Spleen (tissue), 11 donors: Measurements from ENCODE around the gene VSIG8. TPM values are rescaled to one million over a fixed set of nuclear protein-coding genes. Genes with fewer than 3 reads are reported as not detected.
A peak's percentile ranks its signal among the peaks of the same experiment; 100 is the strongest.

ENCODE experiments used
- DNase-seq: peaks from one replicate; pipeline ENCODE4 v3.0.0-alpha.2; 2020
- H3K27ac ChIP-seq, 8 donors: fragments of 200-600 bp; sonication (generic) in 7 of 8; 1 replicate in 4 of 8; 2 replicates in 4 of 8; pipeline versions ENCODE4 v1.5.0 to v1.8.0; 2016 to 2021; ENCODE audit warnings: inconsistent platforms in 4 of 8, mild to moderate bottlenecking in 4 of 8, moderate library complexity in 1 of 8
- H3K27me3 ChIP-seq, 7 donors: fragments of 200-600 bp; sonication (generic) in 6 of 7; replicated peaks in 1 of 7; 1 replicate in 4 of 7; 2 replicates in 3 of 7; pipeline versions ENCODE4 v1.5.0 to v1.8.0; 2016 to 2021; ENCODE audit warnings: inconsistent platforms in 3 of 7, mild to moderate bottlenecking in 1 of 7
- H3K36me3 ChIP-seq, 6 donors: fragments of 200-600 bp; sonication (generic) in 5 of 6; 1 replicate in 4 of 6; 2 replicates in 2 of 6; pipeline versions ENCODE4 v1.5.0 to v1.8.0; 2016 to 2021; ENCODE audit warnings: inconsistent platforms in 2 of 6
- H3K4me1 ChIP-seq, 6 donors: fragments of 200-600 bp; sonication (generic) in 5 of 6; 1 replicate in 3 of 6; 2 replicates in 3 of 6; pipeline versions ENCODE4 v1.5.0 to v1.8.0; 2016 to 2021; ENCODE audit warnings: inconsistent platforms in 3 of 6
- H3K4me3 ChIP-seq, 8 donors: fragments of 200-600 bp; sonication (generic) in 7 of 8; 1 replicate in 4 of 8; 2 replicates in 4 of 8; pipeline versions ENCODE4 v1.5.0 to v1.8.0; 2016 to 2021; ENCODE audit warnings: inconsistent platforms in 4 of 8, mild to moderate bottlenecking in 4 of 8, moderate library complexity in 2 of 8
- H3K9me3 ChIP-seq, 8 donors: fragments of 200-600 bp; sonication (generic) in 7 of 8; 1 replicate in 4 of 8; 2 replicates in 4 of 8; pipeline versions ENCODE4 v1.5.0 to v1.8.0; 2016 to 2021; ENCODE audit warnings: inconsistent platforms in 4 of 8
- POLR2A ChIP-seq, 3 donors: fragments of 450-650 bp; IDR thresholded peaks; one replicate each; pipeline ENCODE4 v1.5.1; 2017; ENCODE audit warnings: antibody characterized with exemption in 3 of 3, mild to moderate bottlenecking in 1 of 3
- POLR2AphosphoS5 ChIP-seq, 3 donors: sonication (generic); formaldehyde crosslinking; IDR thresholded peaks; one replicate each; pipeline ENCODE4 v1.5.1; 2017; ENCODE audit warnings: antibody characterized with exemption in 3 of 3
- WGBS, 5 donors: extraction: QIAGEN DNeasy Blood & Tissue Kit in 3 of 5; methylation state at CpG; one replicate each; pipeline versions ENCODE4 v1.1.5 to v1.1.7; 2013 to 2018; 5-methylcytosine and 5-hydroxymethylcytosine counted together
- intact Hi-C: fragments of 100-400 bp; cut with DNase I; formaldehyde crosslinking; loops from one replicate; pipeline ENCODE4 v1.15.0; 2023; ENCODE audit warnings: low total_unique reads
- polyA plus RNA-seq, 3 donors: library from polyadenylated mRNA; stranded (reverse); fragments of 200-250 nt; gene quantifications; one replicate each; pipeline ENCODE4 v1.2.1, GENCODE V29; 2013
- total RNA-seq, 7 donors: library from RNA; depleted of rRNA in 3 of 7; stranded (reverse); fragments of >200 nt in 3 of 7; fragmentation: NEBNext Ultra II Directional in 4 of 7; extraction: Animal tissue kit (Norgen Biotek cat#: 25700) in 4 of 7; gene quantifications; one replicate each; pipeline versions ENCODE4 v1.1.0 to v1.2.1, GENCODE V29; 2016 to 2021
- TF ChIP-seq, protein P1 (sequence below), 11 experiments: fragments of 200-600 bp in 7 of 11; fragments of 450-650 bp in 4 of 11; sonication (generic) in 4 of 11; IDR thresholded peaks in 8 of 11; conservative IDR thresholded peaks in 3 of 11; 1 replicate in 7 of 11; 2 replicates in 4 of 11; pipeline versions ENCODE4 v1.4.0 to v1.8.0; 2016 to 2021; ENCODE audit warnings: antibody characterized with exemption in 11 of 11, inconsistent platforms in 4 of 11, mild to moderate bottlenecking in 1 of 11
- donor health status: healthy with polysubstance abuse.
- donor health status: DM: no; HTN: no; CAD: no; lungs with moderate emphysema.
- donor health status: DM: no; HTN: no; CAD: no.
- donor health status: Bipolar disorder and iron deficiency.
- donor health status: healthy.
- donor health status: DM: no; HTN: no; CAD: no.
- donor health status: DM: yes; HTN: yes; CAD: no.

VSIG8 gene
- total and polyA plus RNA-seq, 10 donors, result 0.03 to 0.43 (median 0.23) TPM; not detected in 6

DNA sequence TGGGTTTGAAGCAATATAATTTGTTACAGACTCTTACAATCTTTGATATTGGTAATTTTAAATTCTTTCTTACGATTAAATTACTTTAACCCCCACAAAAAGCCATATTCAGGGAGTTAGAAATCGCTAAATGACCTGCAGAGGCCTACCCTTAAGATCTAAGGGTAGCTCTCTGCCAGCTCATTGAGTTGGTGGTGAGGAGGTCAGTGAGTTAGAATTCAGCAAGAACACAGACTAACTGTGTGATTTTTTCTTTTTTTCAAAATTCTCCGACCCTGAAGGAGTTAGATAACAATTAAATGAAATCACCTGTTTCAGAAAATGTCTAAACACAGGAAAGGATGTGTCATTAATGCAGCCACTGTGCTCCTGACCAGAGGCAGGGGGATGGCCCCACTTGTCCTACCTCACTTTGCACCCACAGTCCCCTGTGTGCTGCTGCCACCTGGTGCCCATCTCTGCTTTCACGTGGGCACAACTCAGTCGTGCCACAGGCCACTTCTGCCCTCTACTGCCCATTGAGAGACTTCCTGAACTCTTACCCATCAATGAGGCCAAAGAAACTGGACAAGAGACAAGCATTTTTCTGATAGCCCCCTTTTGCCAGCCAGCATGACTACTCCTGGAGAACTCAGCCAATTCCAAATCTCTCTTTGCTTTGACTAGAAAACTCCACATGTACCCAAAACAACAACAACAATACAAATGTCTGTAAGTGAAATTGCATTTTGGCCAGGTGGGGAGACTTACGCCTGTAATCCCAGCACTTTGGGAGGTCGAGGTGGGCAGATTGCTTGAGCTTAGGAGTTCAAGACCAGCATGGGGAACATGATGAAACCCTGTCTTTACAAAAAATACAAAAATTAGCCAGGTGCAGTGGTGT is 29.1 kb upstream of the VSIG8 start:
- TF ChIP-seq POLR2AphosphoS5 (IDR thresholded peaks at IDR 0.05) (peak; percentile 11 to 76 (median 75)), POLR2A (IDR thresholded peaks at IDR 0.05) (no peak)
- TF ChIP-seq, protein P1, sequence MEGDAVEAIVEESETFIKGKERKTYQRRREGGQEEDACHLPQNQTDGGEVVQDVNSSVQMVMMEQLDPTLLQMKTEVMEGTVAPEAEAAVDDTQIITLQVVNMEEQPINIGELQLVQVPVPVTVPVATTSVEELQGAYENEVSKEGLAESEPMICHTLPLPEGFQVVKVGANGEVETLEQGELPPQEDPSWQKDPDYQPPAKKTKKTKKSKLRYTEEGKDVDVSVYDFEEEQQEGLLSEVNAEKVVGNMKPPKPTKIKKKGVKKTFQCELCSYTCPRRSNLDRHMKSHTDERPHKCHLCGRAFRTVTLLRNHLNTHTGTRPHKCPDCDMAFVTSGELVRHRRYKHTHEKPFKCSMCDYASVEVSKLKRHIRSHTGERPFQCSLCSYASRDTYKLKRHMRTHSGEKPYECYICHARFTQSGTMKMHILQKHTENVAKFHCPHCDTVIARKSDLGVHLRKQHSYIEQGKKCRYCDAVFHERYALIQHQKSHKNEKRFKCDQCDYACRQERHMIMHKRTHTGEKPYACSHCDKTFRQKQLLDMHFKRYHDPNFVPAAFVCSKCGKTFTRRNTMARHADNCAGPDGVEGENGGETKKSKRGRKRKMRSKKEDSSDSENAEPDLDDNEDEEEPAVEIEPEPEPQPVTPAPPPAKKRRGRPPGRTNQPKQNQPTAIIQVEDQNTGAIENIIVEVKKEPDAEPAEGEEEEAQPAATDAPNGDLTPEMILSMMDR (IDR thresholded peaks at IDR 0.05 in 8 of 11, conservative IDR thresholded peaks at IDR 0.05 in 3 of 11), result peak; percentile 93 to 100 (median 96)

DNA sequence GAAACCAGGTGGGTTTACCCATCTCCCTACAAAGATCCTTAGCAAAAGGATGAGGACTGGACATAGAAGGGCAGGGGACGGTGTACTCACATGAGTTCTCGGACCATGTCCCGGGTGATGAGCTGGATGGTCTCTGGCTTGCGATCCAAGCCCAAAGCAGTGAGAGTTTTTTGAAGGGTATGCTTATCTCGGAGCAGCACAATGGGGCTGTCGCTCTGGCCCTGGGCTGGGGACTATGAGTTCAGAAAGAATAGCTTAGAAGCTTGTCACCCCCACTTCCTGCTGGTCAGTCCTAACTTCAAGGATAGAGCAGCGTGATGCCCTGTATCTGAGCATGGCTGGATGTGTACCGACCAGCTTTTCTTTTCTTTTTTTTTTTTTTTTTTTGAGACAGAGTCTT is 27.9 kb upstream of the VSIG8 start:
- Histone ChIP-seq H3K36me3 (no peaks in the 10 kb centered on the region), H3K27ac (peak overlapping the region; percentile 44 to 84 (median 70)), H3K27me3 (no peaks in the 10 kb centered on the region), H3K4me3 (peak overlapping the region in 1 of 8 donors; percentile 5), H3K4me1 (peaks cover 23 to 52% (median 33%) of the 10 kb centered on the region in 6 donors), H3K9me3 (no peaks in the 10 kb centered on the region)
- intact Hi-C loops, result loop anchor here (2.0 kb wide), 1 partner anchor 94 kb away; no protein-coding TSS in a partner anchor
- no peak for DNase-seq
- no peak for TF ChIP-seq POLR2AphosphoS5 (IDR thresholded peaks at IDR 0.05)
- TF ChIP-seq, protein P1 (IDR thresholded peaks at IDR 0.05 in 8 of 11, conservative IDR thresholded peaks at IDR 0.05 in 3 of 11), result no peak
- no peak for TF ChIP-seq POLR2A (IDR thresholded peaks at IDR 0.05)
- WGBS, 5 donors, result 60 to 80% (median 73%) methylated on average over 8 of the region's 8 CpGs

More for the DNA sequence above, 29.1 kb upstream of the VSIG8 start:
- Histone ChIP-seq H3K27ac (peak overlapping the region in 4 of 8 donors; percentile 16 to 84 (median 74)), H3K27me3 (no peaks in the 10 kb centered on the region), H3K4me3 (no peak overlapping the region), H3K9me3 (no peaks in the 10 kb centered on the region), H3K36me3 (no peaks in the 10 kb centered on the region), H3K4me1 (peaks cover 27 to 64% (median 41%) of the 10 kb centered on the region in 6 donors)
- DNase-seq, result peak; percentile 94
- intact Hi-C loops, result loop anchor here (2.0 kb wide), 1 partner anchor 95 kb away; no protein-coding TSS in a partner anchor
- 42 to 55% (median 48%) methylated on average over 7 of the region's 7 CpGs for WGBS, 5 donors

GRCh38 chr1:159889821-159890252 is 27.4 kb upstream of the VSIG8 start:
- intact Hi-C loops, result loop anchor here (2.0 kb wide), 1 partner anchor 93 kb away; no protein-coding TSS in a partner anchor
- DNase-seq, result no peak
- H3K9me3 ChIP-seq, result no peaks in the 10 kb centered on the region
- H3K27me3 ChIP-seq, result no peaks in the 10 kb centered on the region
- peak overlapping the region; percentile 44 to 84 (median 70) for H3K27ac ChIP-seq
- 10 to 32% (median 17%) methylated on average over 2 of the region's 2 CpGs for WGBS, 5 donors
- no peak overlapping the region for H3K4me3 ChIP-seq
- no peaks in the 10 kb centered on the region for H3K36me3 ChIP-seq
- TF ChIP-seq, protein P1 (IDR thresholded peaks at IDR 0.05 in 8 of 11, conservative IDR thresholded peaks at IDR 0.05 in 3 of 11), result peak in 2 of 11 experiments; percentile 19 to 20
- TF ChIP-seq POLR2AphosphoS5 (IDR thresholded peaks at IDR 0.05) (peak in 1 of 3 donors; percentile 64), POLR2A (IDR thresholded peaks at IDR 0.05) (no peak)
- H3K4me1 ChIP-seq, result peaks cover 21 to 47% (median 30%) of the 10 kb centered on the region in 6 donors

DNA sequence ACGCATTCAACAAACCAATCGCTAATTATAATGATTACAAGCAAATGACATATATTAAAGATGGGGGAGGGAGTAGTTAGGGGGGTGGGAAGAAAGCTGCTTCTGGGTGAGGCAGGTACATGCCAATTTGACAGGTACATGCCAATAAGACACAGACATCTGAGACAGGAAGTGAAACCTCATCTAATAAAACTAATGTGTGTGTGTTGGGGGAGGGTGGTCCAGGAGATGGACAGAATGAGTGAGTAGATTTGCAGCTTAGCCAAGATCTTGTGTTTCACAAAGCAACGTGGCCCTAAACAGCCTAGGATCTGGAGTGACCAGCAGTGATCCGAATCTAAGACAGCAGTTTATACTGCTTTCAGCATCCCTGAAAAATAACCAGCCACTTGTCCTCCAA is 26.7 kb upstream of the VSIG8 start:
- no peaks in the 10 kb centered on the region for H3K9me3 ChIP-seq
- no peak overlapping the region for H3K4me3 ChIP-seq
- TF ChIP-seq, protein P1 (IDR thresholded peaks at IDR 0.05 in 8 of 11, conservative IDR thresholded peaks at IDR 0.05 in 3 of 11), result no peak
- no peak for TF ChIP-seq POLR2AphosphoS5 (IDR thresholded peaks at IDR 0.05)
- no peak for TF ChIP-seq POLR2A (IDR thresholded peaks at IDR 0.05)
- intact Hi-C loops, result no loop called here
- H3K27me3 ChIP-seq, result no peaks in the 10 kb centered on the region
- H3K36me3 ChIP-seq, result no peaks in the 10 kb centered on the region
- no peak for DNase-seq
- peak overlapping the region in 7 of 8 donors; percentile 65 to 84 (median 72) for H3K27ac ChIP-seq
- H3K4me1 ChIP-seq, result peaks cover 21 to 40% (median 30%) of the 10 kb centered on the region in 6 donors
- WGBS, 5 donors, result 84 to 93% (median 90%) methylated on average over 4 of the region's 4 CpGs
